ENCODE measurements around the gene CACNB1.

Gene CACNB1

DNA sequence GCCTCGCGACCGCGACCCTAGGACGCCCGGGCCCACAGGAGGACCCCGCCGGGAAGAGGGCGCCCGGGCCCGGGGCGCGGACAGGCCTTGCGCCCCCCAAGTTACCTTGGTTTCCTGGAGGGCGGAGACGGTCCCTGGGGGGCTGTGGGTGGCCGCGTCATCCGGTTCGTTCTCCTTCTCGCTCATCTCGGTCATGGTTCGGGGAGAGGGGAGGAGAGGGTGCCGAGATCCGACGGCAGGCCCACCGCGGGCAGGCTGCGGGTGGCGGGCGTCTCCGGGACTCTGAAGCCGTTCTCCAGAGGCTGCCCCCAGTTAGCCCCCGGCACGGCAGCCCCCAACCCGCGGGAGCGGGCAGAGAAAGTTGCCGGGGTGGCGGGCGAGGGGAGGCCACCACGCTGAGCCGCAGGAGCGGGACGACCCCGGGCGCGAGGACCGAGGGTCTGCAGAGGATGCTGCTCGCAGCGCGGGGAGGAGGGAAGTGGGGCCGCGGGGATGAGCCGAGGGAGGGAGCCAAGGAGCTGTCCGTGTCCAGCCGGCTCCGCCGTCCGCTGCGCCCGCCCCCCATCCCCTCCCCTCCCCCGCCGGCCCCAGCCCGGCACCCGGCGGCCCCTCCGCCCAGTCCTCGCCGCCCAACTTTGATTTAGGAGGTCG lies 28.0 kb upstream of the CACNB1 start, which contains the start of gene STAC2:
TSS of gene STAC2 (minus strand) at position 638 of the 651 bp plus-strand sequence. CDS start at position 195, 443 bp downstream.
- TF ChIP-seq, protein P1, sequence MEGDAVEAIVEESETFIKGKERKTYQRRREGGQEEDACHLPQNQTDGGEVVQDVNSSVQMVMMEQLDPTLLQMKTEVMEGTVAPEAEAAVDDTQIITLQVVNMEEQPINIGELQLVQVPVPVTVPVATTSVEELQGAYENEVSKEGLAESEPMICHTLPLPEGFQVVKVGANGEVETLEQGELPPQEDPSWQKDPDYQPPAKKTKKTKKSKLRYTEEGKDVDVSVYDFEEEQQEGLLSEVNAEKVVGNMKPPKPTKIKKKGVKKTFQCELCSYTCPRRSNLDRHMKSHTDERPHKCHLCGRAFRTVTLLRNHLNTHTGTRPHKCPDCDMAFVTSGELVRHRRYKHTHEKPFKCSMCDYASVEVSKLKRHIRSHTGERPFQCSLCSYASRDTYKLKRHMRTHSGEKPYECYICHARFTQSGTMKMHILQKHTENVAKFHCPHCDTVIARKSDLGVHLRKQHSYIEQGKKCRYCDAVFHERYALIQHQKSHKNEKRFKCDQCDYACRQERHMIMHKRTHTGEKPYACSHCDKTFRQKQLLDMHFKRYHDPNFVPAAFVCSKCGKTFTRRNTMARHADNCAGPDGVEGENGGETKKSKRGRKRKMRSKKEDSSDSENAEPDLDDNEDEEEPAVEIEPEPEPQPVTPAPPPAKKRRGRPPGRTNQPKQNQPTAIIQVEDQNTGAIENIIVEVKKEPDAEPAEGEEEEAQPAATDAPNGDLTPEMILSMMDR (conservative IDR thresholded peaks at IDR 0.05; ENCODE audit: control insufficient read depth, insufficient read depth, low read depth, low read length), result no peak
- peak within 1 kb of the TSS; percentile 34 for H3K4me3 ChIP-seq (ENCODE audit: control insufficient read depth, low read depth, low read length)

DNA sequence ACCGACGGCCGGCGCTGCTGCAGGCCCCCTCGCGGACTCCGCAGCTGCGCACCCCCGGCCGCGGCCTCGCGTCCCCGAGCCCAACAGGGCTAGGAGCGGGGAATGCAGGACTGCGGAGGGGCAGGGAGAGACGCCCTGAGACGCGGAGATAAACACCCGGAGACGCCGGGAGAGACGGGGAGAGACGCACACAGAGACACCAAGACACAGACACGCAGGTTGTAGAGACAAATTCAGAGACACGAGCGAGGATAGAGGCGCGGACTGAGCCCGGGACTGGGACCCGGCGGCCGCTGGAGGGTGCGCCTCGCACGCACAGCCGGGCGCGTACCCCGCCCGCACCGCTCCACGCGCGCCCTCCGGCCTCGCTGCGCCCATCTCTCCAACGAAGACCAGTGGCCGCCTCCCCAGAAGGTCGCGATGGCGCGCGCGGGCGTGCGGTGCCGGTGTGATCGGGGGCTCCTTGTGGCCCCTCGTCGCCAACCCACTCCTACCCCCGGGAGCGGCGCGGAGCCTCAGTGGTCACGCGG lies 27.4 kb upstream of the CACNB1 start:
- TF ChIP-seq, protein P1 (conservative IDR thresholded peaks at IDR 0.05; ENCODE audit: control insufficient read depth, insufficient read depth, low read depth, low read length), result no peak
- no peak for DNase-seq (ENCODE audit: low read depth)
- no peak overlapping the region for H3K4me3 ChIP-seq (ENCODE audit: control insufficient read depth, low read depth, low read length)

More for the DNA sequence above, 28.0 kb upstream of the CACNB1 start, which contains the start of gene STAC2:
- DNase-seq (ENCODE audit: low read depth), result no peak

DNA sequence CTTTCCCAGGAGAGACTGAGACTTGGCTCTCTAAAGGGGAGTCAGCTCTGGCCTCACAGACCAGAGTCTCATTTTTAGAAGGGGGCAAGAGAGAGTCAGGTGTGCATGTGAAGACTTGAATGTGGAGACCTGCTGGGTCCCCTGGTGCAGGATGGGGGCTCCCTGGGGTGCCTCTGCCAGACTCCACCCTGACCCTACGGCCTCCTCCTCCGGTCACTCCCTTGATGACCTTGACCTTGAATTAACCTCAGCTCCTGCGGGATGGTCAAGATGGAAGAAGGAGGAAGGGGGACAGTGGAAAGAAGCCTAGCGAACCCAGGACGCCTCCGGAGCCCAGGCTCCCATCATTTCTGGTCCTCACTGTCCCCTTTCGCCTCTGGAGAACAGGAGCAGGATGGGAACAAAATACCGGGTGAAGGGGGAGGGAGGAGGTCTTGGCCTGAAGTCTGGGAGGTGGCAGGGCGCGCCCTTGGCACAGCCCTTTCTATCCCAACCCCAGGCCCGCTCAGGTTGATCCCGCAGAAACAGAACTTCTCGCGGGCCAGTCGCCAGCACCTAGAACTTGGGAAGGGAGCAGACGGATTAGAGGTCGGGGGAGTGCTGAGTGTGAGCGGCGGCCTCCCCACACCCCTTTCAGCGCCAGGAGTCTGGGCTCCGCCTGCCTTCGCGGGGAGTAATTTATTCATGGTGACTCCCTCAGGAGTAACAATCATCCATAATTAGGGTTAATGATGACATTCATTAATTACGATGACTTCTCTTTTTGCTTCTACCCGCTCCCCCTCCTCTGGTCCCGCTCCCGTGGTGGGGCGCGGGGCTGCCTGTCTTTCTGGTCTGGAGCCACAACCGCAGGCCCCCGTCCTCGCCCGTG lies 26.7 kb upstream of the CACNB1 start:
- TF ChIP-seq, protein P1 (conservative IDR thresholded peaks at IDR 0.05; ENCODE audit: control insufficient read depth, insufficient read depth, low read depth, low read length), result no peak
- DNase-seq (ENCODE audit: low read depth), result no peak
- no peak overlapping the region for H3K4me3 ChIP-seq (ENCODE audit: control insufficient read depth, low read depth, low read length)

DNA sequence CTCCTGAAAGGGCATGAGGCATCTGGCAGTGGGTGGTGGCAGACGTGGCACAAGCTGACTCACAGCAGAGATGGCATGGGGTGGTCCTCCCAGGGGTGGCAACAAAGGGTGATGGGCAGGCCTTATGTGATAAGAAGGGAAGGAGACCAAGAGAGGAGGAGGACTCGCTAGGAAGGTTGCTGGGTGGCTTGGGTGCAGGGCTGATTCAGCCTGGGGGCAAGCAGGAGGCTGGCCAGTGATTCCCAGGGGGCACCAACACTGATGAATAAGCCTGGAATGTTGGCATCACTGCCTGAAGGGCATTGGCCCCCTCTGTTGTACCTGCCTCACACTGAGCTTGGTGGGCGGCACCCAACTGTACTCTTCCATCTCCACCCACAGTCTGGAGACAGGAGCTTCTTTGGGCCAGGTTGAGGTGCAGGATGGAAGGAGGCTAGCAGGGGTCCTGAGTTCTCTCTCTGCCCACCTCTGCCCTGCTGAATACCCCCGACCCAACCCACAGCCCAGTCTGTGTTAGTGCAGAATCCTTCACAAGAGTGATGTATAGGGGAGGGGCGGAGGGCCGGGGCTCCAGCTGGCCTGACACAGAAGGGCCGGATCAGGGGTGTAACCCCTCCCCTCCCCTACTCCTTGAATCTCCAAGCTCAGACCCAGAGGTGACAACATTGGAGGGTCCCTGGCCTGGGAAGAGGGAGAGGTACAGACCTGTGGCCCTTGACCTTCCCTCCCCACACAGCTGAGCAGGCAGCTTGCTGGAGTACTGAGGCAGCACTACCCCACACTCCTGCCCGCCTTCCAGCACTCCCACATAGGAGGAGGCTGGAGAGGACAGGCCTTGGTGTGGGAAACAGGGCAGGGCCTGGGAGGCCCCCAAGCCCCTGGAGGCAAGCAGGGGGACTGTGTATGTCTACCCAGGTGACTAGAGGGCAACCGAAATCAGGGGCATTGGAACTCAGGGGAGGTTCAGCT lies 25.7 kb upstream of the CACNB1 start:
- DNase-seq (ENCODE audit: low read depth), result no peak
- no peak overlapping the region for H3K4me3 ChIP-seq (ENCODE audit: control insufficient read depth, low read depth, low read length)
- TF ChIP-seq, protein P1 (conservative IDR thresholded peaks at IDR 0.05; ENCODE audit: control insufficient read depth, insufficient read depth, low read depth, low read length), result no peak

DNA sequence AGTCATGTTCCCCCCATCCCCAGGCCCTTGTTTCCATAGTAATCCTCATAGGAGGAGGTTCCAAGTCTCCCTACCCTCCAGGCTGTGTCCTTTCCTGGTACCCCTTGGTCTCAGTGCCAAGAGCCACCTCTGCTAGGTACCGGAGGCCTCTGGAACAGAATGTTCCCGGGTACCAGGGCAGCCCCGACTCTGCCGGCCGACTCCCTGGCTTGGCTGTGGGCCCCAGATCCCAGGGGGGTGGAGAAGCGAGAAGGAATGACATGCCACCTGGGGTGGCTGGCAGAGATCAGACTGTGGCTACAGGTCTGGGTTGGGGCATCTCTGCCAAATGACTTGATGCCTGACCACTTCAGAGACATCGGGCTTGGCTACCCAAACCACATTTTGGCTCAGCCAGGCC lies 24.7 kb upstream of the CACNB1 start:
- DNase-seq (ENCODE audit: low read depth), result no peak
- TF ChIP-seq, protein P1 (conservative IDR thresholded peaks at IDR 0.05; ENCODE audit: control insufficient read depth, insufficient read depth, low read depth, low read length), result no peak
- no peak overlapping the region for H3K4me3 ChIP-seq (ENCODE audit: control insufficient read depth, low read depth, low read length)

DNA sequence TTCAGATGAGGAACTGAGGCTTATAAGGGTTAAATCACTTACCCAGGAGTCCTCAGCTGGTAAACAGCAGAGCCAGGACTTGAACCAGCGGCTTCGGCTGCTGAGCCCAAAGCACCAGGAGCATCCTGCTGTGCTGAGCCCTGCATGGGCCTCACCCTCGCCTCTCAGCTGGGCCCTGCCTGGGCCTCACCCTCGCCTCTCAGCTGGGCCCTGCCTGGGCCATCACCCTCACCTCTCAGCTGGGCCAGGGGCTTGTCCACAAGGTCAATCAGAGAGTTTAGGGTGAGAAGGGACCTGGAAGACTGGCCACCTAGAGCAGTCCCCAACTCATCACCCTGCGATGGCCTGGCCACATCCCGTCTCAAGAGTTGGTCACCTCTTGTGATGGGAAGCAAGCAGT lies 24.1 kb upstream of the CACNB1 start:
- H3K4me3 ChIP-seq (ENCODE audit: control insufficient read depth, low read depth, low read length), result no peak overlapping the region
- TF ChIP-seq, protein P1 (conservative IDR thresholded peaks at IDR 0.05; ENCODE audit: control insufficient read depth, insufficient read depth, low read depth, low read length), result no peak
- no peak for DNase-seq (ENCODE audit: low read depth)

Measured in fibroblast of mammary gland (primary cell).